GM18507 (cell line): ENCODE results near the gene TREX2.

Source experiments
- DNase-seq: peaks from one replicate; pipeline ENCODE4 v3.0.0; 2011; ENCODE audit warnings: low read depth; ENCODE audit not compliant: insufficient read length; ENCODE audit errors: extremely low spot score
- FAIRE-seq: peaks from 2 replicates; lab custom pipeline; 2011; peaks lifted over from hg19 to GRCh38; lab: Jason Lieb, UNC

Gene TREX2

DNA sequence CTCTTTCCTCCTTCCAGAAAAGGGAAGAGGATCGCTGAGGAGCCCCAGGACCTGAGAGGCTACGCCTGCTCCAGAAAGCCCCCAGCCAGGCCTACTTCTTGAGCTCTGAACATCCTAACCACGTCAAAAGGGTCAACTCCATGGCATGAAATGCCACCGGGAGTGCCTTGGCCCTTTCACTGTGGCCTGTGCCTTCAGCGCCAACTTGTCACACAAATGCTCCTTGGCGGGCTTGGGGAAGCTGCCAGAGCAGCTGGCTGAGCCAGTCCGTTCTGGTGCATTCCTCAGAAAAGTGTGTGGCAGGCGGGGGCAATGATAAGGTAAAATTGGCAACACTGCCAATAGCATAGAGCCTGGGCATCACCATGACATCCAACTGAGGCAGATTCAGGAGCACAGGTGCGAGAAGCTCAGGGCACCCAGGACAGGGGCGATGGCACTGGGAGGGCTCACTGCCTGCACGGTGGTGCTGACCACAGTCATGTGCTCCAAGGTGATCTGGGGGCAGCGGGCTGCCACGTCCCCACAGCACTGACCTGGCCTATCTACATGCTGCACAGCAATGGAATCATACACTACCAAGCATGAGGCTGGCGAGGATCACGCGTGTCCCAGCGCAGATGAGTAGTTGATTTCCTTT is 12.1 kb upstream of the TREX2 start:
- FAIRE-seq = no peak
- no peak for DNase-seq

DNA sequence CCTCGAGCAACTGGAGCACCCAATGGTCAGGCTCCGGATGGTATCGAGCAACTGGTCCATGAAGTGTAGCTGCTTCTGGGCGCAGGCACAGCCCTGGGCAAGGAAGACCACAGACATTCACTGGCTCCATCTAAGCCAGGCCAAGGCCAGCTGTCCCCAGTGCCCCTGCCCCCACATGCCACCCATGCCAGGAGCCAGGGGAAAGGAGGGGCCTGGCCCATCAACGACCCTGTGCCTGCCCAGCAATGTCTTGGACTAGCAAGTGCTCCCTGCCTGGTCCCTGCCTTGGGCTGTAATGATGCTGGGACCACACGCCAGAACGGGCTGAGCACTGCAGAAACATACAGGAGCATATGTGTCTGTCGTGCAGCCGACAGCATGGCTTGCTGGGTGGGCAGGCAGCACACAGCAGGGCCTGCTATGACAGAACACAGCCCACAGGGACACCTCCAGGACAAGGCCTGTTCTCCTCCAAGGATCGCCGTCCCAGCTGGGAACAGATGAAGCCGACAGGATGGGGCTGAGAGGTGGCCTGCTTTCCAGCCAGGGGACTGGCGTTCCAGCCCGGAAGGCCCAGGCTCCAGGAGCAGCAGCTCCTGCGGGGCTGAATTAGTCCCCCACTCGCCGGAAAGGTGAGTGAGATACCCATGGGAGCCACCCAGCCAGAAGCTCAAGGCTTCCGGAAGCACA is 11.4 kb upstream of the TREX2 start:
- DNase-seq = no peak
- FAIRE-seq = no peak

DNA sequence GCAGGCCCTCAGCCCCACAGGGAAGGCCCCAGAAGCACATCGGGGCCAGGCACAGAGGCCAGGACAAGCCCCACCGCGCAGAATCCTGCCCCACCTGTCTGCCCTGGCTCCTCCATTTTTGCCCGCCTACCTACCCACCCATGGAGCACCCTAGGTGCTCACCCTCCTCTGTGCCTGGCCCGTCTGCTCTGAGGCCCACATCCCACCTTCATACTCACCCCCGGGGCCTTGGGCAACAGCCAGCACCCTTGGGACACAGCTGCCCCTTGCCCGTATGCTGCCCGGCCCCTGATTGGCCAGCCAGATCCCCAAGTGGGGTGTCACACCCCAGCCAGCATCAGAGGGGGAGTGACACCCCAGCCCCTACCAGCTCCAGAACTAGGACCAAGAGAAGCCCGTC is 10.8 kb upstream of the TREX2 start:
- no peak for FAIRE-seq
- no peak for DNase-seq

DNA sequence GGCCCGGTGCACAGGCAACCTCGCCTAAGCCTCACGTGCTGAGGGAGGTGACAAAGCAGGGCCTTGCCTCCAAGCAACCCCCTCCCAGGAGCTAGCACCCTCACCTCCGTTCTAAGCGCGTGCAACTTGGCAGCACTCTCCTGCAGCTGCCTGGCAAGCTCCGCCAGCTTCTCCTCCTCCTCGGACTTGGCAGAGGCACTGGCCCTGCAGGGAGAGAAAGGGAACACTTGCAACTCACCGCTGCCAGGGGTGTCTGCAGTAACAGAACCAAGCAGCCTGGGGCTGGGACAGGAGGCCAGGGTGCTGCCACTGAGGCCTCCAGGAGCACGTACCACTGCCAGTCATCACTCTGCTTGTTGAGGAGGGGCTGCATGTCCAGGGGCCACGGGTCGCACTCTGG is 10.3 kb upstream of the TREX2 start:
- DNase-seq (no peak), FAIRE-seq (no peak)

DNA sequence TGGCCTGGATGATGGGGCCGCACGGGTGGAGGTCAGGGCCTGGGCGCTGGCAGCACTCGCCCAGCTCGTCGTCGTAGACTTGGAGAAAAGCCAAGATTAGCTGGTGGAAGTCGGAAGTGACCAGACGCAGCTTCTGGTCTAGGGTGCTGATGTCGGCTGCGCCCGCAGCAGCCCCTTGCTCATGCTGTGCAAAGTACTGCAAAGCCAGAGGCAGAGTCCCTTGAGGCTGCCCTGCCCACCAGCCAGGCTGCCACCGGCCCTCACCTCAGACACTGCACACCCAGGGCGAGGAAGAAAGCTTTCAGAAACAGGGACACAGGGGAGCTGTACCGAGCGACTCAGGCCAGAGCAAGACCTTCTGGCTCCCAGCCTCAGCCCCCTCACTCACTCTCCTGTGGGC is 9.7 kb upstream of the TREX2 start:
- no peak for FAIRE-seq
- DNase-seq = no peak

DNA sequence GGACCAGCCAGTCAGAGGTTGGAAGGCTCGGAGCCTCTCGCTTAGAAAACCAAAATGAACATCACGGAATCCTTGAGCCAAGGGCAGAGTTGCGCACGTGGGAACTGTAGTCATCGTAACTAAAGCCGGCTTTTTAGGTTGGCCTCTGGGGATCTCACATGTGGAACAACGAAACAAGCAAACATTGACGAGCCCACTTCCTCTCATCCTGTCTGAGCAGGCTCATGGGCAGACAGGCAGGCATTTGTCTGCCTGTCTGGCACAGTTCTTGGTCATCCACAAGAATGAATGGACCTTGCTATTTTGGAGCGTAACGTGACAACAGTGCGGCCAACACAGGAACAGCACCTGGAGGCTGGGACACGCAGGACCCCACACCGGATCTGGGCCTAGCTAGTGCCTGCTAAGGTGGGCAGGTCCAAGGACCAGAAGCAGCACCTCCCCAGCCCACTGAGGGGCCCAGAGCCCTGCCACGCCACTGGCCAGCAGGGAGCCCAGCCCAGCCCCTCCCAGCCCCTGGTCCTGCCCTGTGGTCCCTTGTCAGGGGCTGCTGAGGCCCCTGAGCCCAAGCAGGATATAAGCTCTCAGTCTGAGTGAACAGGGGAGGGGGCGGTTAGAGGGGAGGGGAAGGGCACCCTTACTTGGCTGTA is 9.2 kb upstream of the TREX2 start:
- DNase-seq (no peak), FAIRE-seq (no peak)

DNA sequence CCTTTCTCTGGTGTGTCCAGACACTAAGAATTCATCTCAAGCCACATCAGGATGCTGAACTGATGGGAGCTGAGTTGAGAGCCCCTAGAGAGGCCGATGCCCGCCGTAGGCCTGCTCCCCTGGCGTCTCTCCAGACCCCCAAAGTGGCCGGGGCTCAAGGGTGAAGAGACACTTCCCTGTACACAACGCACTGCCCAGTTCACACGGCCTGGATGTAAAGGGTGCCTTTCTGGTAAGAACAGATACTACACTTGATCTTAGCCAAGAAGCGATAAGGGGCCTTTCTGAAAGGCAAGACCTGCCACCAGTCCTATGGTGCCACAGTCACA is 5.1 kb upstream of the TREX2 start:
- FAIRE-seq (no peak), DNase-seq (no peak)

DNA sequence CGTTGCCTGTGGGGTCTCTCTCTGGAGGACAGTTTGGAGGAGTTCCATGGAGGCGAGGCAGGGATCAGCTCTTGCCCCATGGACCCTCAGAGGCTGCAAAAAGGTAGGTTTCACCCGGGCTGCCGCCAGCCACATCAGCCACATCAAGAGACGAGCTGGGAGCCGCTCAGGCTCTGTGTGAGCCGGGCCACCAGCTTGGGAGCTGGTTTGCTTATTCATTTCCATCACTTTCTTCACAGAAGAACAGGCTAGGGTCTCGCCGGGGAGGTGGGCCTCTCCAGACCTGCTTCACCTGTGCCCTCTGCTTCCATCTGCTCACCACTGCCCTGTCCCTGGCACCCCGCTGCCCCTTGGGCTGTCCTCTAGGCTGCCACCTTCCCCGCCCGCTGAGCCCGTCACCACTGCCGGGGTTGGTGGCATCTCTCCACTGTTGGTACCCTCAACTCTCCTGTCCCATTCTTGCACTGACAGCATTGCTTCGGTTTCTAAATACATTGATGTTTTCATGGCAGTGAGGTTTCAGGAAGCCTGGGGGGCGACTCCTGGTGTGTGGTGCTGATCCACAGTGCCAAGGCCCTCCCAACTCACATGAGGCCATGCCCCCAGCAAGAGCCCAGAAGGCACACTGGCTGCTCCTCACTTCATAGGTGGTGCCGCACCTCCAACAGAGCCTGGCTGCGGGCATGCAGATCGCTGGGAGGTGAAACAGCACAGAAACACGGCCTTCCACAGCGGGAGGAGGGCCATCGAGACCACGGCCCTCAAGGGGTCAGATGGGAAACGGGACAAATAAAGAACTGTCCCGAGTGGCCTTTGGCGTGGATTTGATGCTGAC is 4.5 kb upstream of the TREX2 start:
- FAIRE-seq (no peak), DNase-seq (no peak)

DNA sequence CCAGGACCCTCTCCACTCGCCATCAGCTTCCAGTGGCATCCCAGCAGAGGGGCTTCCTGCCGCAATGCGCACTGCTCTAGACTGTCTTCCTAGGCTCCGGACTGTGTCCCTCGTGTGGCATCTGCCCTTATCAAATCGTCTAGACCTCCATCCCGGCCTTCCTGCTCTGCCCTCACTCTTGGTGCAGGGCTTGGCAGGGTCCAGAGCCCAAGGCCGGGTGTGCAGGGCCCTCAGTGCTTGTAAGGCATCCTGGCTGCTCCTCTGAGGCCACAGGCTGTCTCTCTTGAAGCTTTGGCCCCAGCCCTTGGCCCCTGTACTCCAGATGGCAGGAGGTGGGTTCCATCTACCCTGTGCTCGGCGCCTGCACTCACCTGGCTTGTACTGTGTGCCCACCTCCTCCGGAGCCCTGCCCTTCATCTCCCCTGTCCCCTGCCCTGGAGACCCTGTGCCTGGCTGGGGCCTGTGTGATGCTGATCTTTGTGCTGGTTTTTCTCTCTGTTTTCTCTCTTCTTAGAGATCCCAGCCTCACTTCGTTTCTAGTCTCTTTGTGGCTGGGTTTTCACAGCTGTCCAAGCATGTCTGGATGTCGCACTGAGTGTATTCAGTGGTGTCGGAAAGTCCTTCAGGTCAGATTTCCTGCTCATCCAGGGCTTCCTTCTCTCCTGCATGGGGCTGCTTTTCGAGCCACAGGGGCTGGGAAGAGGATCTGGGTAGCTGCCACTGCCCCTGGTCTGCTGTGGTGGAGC is 3.7 kb upstream of the TREX2 start:
- no peak for DNase-seq
- FAIRE-seq = no peak

DNA sequence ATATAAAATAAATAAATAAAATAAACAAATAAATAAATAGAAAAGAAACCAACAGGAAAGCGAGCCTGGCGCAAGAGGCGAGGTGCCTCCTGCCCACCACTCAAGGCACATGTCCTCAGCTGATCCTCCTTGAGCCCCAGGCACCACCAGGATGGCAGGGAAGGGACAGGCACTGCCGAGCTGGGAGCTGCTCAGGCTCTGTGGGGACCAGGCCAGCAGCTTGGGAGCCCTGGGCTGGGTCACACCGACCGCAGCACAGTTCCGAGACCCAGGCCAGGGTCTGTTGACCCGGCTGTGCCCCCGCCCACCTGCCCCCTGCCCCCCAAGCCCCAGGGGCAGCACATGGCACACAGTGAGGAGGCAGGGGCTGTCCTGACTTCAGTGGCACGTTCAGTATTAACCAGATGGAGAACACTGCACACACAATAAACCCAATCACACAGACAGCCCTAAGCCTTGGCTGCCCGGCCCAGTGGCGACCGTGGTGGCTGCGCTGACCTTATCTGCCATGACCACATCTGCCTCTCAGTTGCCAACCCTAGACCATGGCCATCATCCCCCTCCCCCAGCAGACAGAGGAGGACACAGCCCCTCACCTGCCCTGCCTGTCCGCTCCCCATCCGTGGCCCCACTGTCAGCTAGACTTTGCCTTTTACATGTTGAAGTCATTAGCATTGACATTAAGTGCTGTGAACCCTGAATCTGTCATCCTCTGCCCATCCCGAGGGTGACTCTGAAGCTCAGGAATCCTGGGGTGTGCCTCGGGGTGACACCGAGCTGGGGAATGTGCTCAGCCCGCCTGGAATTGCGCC is 2.9 kb upstream of the TREX2 start:
- DNase-seq (no peak), FAIRE-seq (no peak)

DNA sequence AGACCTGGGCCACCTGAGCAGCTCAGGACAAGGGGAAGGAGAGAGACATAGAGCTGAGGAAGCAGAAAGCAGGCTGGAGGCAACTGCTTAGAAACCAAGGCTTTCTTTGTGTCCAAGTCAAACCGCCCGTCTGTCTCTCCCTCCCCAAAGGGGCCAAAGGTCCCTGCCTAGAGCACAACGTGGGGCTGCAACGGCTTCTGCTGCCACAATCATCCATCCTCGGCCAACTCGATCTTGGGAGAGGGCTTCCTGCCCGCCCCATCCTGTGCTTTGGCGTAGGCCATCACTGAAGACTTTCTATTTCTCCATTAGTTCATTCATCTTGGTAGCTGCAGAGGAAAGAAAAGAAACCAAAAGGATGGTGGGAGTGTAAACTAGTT is 1.7 kb upstream of the TREX2 start:
- FAIRE-seq = no peak

DNA sequence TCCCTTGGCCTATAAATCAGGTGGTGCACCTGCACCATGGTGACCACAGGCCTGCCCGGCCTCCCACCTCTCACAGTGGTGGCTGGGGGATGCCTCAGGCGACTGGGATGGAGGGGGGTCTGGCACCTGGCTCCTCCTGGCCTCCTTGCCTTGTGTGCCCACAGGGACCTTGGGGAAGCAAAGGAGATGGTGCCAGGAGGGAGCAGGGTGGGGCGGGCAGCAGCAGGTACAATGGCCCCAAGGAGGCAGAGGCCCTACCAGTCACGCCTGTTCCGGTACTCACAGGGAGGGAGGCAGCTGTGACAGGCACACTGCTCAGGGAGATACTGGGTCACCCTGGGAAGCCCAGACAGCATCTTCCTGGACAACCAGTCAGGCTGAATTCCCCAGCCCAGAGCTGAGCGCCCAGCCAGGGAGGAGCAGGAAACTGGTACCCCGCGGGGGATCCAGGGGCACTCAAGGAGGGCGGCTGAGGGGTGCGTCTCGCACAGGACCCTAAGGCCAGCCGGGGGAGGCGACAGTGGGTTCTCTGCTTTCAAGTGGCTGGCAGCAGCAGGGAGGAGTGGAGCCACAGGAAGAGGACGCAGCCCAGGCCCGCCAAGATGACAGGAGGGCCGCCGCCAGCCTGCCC is 1.2 kb upstream of the TREX2 start:
- no peak for DNase-seq
- no peak for FAIRE-seq

More for the DNA sequence above, 1.7 kb upstream of the TREX2 start:
- no peak for DNase-seq

DNA sequence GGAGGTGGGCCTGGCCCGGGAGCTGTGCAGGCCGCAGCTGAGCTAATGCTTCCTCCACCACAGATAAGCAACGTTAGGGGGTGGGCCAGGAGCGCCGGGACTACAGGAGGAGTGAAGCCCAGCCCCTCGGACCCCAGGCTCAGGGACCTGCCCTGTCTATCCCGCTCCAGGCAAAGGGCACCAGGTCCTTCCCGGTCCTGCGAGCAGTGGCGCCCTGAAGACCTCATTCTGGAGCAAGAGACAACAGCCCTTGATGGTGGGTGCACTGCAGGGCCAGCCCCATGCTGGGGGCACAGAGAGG is 730 bp upstream of the TREX2 start:
- FAIRE-seq (no peak), DNase-seq (no peak)

DNA sequence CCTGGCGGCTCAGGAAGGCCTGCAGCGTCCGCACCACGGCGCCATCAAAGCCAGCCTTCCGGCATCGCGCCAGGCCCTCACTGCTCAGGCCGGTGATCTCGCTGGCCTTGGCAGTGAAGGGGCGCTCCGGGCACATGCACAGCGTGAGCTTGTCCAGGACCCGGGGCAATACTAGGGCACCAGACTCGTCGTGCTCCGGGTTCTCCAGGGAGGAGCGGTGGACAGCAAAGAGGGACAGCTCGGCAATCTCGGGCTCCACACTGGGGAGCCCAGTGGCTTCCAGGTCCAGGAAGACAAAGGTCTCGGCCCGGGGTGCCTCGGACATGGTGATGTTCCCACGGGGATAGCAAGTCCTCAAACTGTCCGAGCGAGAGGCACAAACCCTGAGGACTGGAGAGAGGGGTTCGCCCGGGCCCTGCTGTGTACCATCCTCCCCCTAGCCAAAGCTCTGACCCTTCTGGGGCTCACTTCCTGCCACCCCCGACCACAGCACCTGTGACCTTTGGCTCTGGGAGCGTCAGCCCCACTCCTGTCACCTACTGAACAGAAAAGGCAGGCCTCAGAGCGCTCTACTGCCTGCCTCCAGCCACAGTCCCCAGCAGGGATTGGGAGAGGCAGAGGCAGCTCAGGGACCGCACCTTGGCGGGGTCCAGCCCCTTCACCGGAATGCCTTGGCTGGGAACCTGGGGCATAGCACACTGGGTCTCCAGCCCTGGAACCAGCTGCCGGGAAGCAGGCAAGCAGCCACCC is 575 bp downstream of the TREX2 start:
- FAIRE-seq (no peak), DNase-seq (no peak)

DNA sequence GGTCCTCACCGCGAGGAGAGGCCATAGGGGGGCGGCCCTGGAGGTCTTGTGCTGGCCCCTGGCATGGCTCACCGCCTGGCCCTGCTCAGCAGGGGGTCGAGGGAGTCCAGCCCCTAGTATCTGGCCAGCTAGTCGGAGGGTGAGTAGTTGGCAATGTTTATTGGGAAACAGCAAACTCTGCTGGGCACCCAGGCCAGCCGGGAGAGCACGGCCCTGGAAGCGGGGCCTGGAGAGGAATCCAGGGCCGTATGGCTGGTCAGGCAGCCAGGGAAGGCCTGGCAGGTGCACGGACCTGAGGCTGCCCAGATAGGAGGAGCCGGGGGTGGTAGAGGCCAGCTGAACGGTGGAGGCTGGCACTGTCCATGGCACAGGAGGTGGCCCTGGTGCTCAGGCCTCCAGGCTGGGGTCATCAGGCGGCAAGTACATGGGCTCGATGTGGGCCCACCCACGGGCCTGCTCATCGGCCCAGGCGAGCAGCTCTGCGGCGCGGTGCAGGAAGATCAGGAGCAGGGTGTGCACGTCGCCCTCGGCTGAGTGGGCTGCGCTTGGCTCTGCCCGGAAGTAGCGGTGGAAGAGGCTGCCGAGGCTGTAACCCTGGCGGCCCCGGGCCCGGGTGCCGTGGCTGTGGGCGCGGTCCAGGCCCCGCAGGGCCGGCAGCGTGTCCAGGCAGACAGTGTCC is 1.4 kb downstream of the TREX2 start:
- FAIRE-seq = no peak
- no peak for DNase-seq

DNA sequence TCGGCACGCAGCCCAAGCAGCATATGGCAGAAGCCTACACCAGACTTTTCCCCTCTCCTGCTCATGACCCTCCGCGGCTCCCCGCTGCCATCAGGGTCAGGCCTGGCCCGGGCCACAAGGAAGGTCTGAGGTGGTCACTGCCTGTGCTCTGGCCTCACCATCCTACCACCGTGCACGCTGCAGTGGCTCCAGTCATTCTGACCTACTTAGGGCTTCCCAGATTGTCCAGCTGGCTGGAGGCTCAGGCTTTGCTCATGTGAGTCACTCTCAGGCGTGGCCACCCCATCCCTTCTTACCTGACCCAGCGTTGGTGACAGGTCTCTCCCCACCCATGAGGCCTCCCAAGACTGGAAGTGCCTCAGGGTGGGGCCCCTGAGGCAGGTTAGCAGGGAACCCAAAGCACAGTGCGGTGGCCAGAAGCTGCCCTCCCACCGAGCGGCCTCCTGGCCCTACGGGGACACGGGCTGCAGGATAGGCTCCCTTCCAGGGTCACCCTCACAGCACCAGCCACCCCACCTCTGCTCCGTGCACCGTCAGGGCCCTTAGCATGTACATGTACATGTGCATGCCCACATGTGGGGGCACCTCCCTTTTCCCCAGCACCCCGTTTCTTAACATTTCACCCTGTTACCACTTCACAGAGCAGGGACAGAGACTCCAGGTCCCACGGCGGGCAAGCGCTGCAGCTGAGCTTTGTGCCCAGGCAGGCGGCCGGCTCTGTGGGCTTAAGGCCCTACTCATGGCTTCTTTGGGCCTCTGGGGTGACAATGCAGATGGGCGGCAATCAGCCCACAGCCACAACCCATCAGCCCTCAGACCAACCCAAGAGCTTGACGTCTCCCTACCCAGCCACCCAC is 2.2 kb downstream of the TREX2 start:
- FAIRE-seq = no peak
- DNase-seq = no peak

DNA sequence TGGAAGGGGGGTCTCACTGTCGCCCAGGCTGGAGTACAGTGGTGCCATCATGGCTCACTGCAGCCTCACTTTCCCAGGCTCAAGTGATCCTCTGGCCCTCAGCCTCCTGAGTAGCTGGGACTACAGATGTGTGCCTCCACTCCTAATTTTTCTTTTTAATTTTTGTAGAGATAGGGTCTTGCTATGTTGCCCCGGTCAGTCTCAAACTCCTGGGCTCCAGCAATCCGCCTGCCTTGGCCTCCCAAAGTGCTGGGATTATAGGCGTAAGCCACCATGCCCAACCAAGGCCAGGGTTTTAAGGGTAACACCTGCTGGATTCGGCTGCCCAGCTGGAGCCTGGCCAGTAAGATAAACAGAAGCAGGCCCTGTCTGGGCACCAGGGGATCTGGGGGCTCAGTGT is 3.4 kb downstream of the TREX2 start:
- FAIRE-seq = no peak

More for the DNA sequence above, 3.4 kb downstream of the TREX2 start:
- DNase-seq = no peak
